MCF 10A (cell line): ENCODE results near the gene MTHFD1L. TPM values are rescaled to one million over a fixed set of nuclear protein-coding genes. Genes with fewer than 3 reads are reported as not detected.

Experiments used
- BruUV-seq: library from RNA; stranded (reverse); fragments of 400-500 nt; replicated peaks from 2 replicates; lab custom pipeline; 2021; lab: Mats Ljungman, UMichigan
- CTCF ChIA-PET: fragments of 300-600 bp; sonication (Branson Sonifier 250); formaldehyde crosslinking; extraction: SDS; loops from one replicate; lab custom pipeline; 2021; ENCODE audit warnings: antibody characterized with exemption, inconsistent platforms; lab: Yijun Ruan, JAX
- POLR2A ChIA-PET: fragments of 300-600, 350-650 bp; sonication (Branson Sonifier 250); formaldehyde crosslinking; extraction: SDS; loops from one replicate; lab custom pipeline; 2020; ENCODE audit warnings: antibody characterized with exemption, inconsistent platforms; lab: Yijun Ruan, JAX
- DNase-seq: peaks from one replicate; pipeline ENCODE4 v3.0.0-alpha.2; 2018; ENCODE audit not compliant: unreplicated experiment
- H3K27ac Mint-ChIP-seq: one replicate; pipeline ENCODE4 v1.8.0; 2022; ENCODE audit warnings: mild to moderate bottlenecking, low read depth, mixed read lengths; ENCODE audit not compliant: unreplicated experiment
- H3K27me3 Mint-ChIP-seq: one replicate; pipeline ENCODE4 v1.8.0; 2022; ENCODE audit warnings: mixed read lengths; ENCODE audit not compliant: insufficient read depth, unreplicated experiment
- H3K36me3 Mint-ChIP-seq: one replicate; pipeline ENCODE4 v1.8.0; 2022; ENCODE audit warnings: mild to moderate bottlenecking, moderate library complexity, mixed read lengths; ENCODE audit not compliant: insufficient read depth, unreplicated experiment
- H3K4me1 Mint-ChIP-seq: one replicate; pipeline ENCODE4 v1.8.0; 2022; ENCODE audit warnings: mixed read lengths; ENCODE audit not compliant: insufficient read depth, unreplicated experiment
- H3K4me3 Mint-ChIP-seq: one replicate; pipeline ENCODE4 v1.8.0; 2022; ENCODE audit warnings: mild to moderate bottlenecking, moderate library complexity, mixed read lengths; ENCODE audit not compliant: unreplicated experiment
- H3K9me3 Mint-ChIP-seq: one replicate; pipeline ENCODE4 v1.8.0; 2022; ENCODE audit warnings: mixed read lengths; ENCODE audit not compliant: unreplicated experiment
- CTCF ChIP-seq: fragments of 200-600 bp; IDR thresholded peaks from one replicate; pipeline ENCODE4 v1.8.0; 2022; ENCODE audit warnings: antibody characterized with exemption, mild to moderate bottlenecking; ENCODE audit not compliant: unreplicated experiment
- intact Hi-C: fragments of 100-400 bp; cut with micrococcal nuclease; formaldehyde crosslinking; loops from 2 replicates; pipeline ENCODE4 v1.14.1; 2022
- total RNA-seq: library from RNA; stranded (reverse); gene quantifications from 2 replicates; pipeline ENCODE4 v1.2.3, GENCODE V29; 2022

Gene MTHFD1L
- total RNA-seq, 1 experiment from 2014 or later, result 110 TPM

GRCh38 chr6:151063842-151064647 lies 198.5 kb downstream of the MTHFD1L start:
- Mint-ChIP-seq H3K4me3 (no peak overlapping the region), H3K9me3 (no peaks in the 10 kb centered on the region), H3K4me1 (peaks cover 42% of the 10 kb centered on the region), H3K36me3 (peaks cover 28% of the 10 kb centered on the region), H3K27ac (peak overlapping the region; percentile 75), H3K27me3 (no peaks in the 10 kb centered on the region)
- intact Hi-C loops, result no loop called here
- CTCF ChIA-PET, result interaction anchor here (0.6 to 1.2 kb wide), 3 partner anchors 49 to 261 kb away, joined by 3 to 6 read pairs (median 4); no protein-coding TSS in a partner anchor
- POLR2A ChIA-PET, result interaction anchor here (0.6 to 1.8 kb wide), 5 partner anchors 9 to 249 kb away, joined by 3 to 8 read pairs (median 3); no protein-coding TSS in a partner anchor
- no TSS peak for BruUV-seq
- no peak for DNase-seq
- TF ChIP-seq CTCF, result no peak

- Mint-ChIP-seq H3K27me3 (no peaks in the 10 kb centered on the region), H3K36me3 (peaks cover 27% of the 10 kb centered on the region), H3K9me3 (no peaks in the 10 kb centered on the region), H3K4me1 (peaks cover 39% of the 10 kb centered on the region), H3K27ac (no peak overlapping the region), H3K4me3 (no peak overlapping the region)
- BruUV-seq, result no TSS peak
- no peak for DNase-seq
- ChIA-PET POLR2A (no interaction called here), CTCF (interaction anchor here (0.6 to 1.7 kb wide), 6 partner anchors 14 to 1321 kb away, joined by 3 to 11 read pairs (median 4); no protein-coding TSS in a partner anchor)
- no peak for TF ChIP-seq CTCF
- intact Hi-C loops, result no loop called here
Observed at GRCh38 chr6:151065027-151065815, 199.7 kb downstream of the MTHFD1L start.

- Mint-ChIP-seq H3K4me3 (peak overlapping the region; percentile 56), H3K36me3 (peaks cover 23% of the 10 kb centered on the region), H3K4me1 (peaks cover 30% of the 10 kb centered on the region), H3K27ac (peak overlapping the region; percentile 97), H3K27me3 (no peaks in the 10 kb centered on the region), H3K9me3 (no peaks in the 10 kb centered on the region)
- CTCF ChIA-PET, result interaction anchor here (0.6 to 3.3 kb wide), 10 partner anchors 14 to 1234 kb away, joined by 3 to 13 read pairs (median 4); no protein-coding TSS in a partner anchor
- peak; percentile 93 for DNase-seq
- TF ChIP-seq CTCF, result no peak
- intact Hi-C loops, result loop anchor here (1.0 kb wide), 1 partner anchor 256 kb away; no protein-coding TSS in a partner anchor
- POLR2A ChIA-PET, result interaction anchor here (0.6 to 5.1 kb wide), 23 partner anchors 8 to 1420 kb away, joined by 3 to 28 read pairs (median 4); no protein-coding TSS in a partner anchor
- BruUV-seq, result no TSS peak
Observed at GRCh38 chr6:151067684-151068596, 202.4 kb downstream of the MTHFD1L start.
